Panc1 (cell line): Measurements from ENCODE around the gene SOHLH2. TPM values are rescaled to one million over a fixed set of nuclear protein-coding genes. Genes with fewer than 3 reads are reported as not detected.

Experiments
- ATAC-seq: fragments of 200-7000 bp; cut with Tn5 transposase; 2 replicates; pipeline ENCODE4 v1.9.1; 2020; ENCODE audit warnings: mild to moderate bottlenecking, moderate library complexity
- BruUV-seq: library from RNA; stranded (reverse); fragments of 400-500 nt; replicated peaks from 2 replicates; lab custom pipeline; 2021; lab: Mats Ljungman, UMichigan
- CTCF ChIA-PET: fragments of 300-600 bp; sonication (Branson Sonifier 250); formaldehyde crosslinking; loops from one replicate; lab custom pipeline; 2022; ENCODE audit warnings: antibody characterized with exemption; lab: Charles Lee
- POLR2A ChIA-PET: fragments of 300-600 bp; sonication (Branson Sonifier 250); formaldehyde crosslinking; loops from one replicate; lab custom pipeline; 2022; ENCODE audit warnings: antibody characterized with exemption; lab: Charles Lee
- DNase-seq: peaks from one replicate; pipeline ENCODE4 v3.0.0-alpha.2; 2010; ENCODE audit warnings: low read depth, low spot score
- H3K27ac ChIP-seq: 2 replicates; pipeline ENCODE4 v1.5.1; 2011; ENCODE audit warnings: mild to moderate bottlenecking, low read length, inconsistent platforms
- H3K27me3 ChIP-seq: fragments of 200-500 bp; sonication (Bioruptor generic); 2 replicates; pipeline ENCODE4 v1.6.0; 2014; ENCODE audit warnings: low read length, inconsistent platforms; ENCODE audit not compliant: control insufficient read depth, insufficient read depth
- H3K36me3 ChIP-seq: fragments of 200-500 bp; sonication (Bioruptor generic); 2 replicates; pipeline ENCODE4 v1.5.1; 2014; ENCODE audit warnings: inconsistent platforms, mild to moderate bottlenecking, low read length, moderate library complexity; ENCODE audit not compliant: control insufficient read depth, insufficient read depth
- H3K4me1 ChIP-seq: 2 replicates; pipeline ENCODE4 v1.5.1; 2011; ENCODE audit warnings: inconsistent platforms, mild to moderate bottlenecking, low read length, moderate library complexity; ENCODE audit not compliant: control insufficient read depth, insufficient read depth
- H3K4me3 ChIP-seq, 2 experiments: 2 replicates each; pipeline ENCODE4 v1.5.1; 2011 to 2012; ENCODE audit warnings: low read depth in 2 of 2, low read length in 2 of 2, mild to moderate bottlenecking in 2 of 2, inconsistent platforms in 1 of 2, moderate library complexity in 1 of 2
- H3K9me3 ChIP-seq: fragments of 200-500 bp; sonication (Bioruptor generic); 2 replicates; pipeline ENCODE4 v1.5.1; 2014; ENCODE audit warnings: low read depth, mild to moderate bottlenecking, inconsistent platforms, low read length, moderate library complexity; ENCODE audit not compliant: control insufficient read depth, insufficient read depth
- CTCF ChIP-seq: fragments of 450-650 bp; IDR thresholded peaks from 2 replicates; pipeline ENCODE4 v1.5.1; 2017; ENCODE audit warnings: mild to moderate bottlenecking
- POLR2AphosphoS5 ChIP-seq: IDR thresholded peaks from 2 replicates; pipeline ENCODE4 v1.6.1; 2012; ENCODE audit warnings: mild to moderate bottlenecking, low read depth, low read length, moderate library complexity
- SIN3A ChIP-seq: IDR thresholded peaks from 2 replicates; pipeline ENCODE4 v1.6.1; 2012; ENCODE audit warnings: low read depth, mild to moderate bottlenecking, low read length, moderate library complexity, borderline replicate concordance; ENCODE audit not compliant: insufficient read depth
- TCF7L2 ChIP-seq: IDR thresholded peaks from 2 replicates; pipeline ENCODE4 v1.6.1; 2011; ENCODE audit warnings: mild to moderate bottlenecking, low read depth, low read length, inconsistent platforms
- in situ Hi-C: cut with HindIII; loops from 2 replicates; pipeline ENCODE4 v1.10.0; 2016; ENCODE audit warnings: low sequenced_read_pairs, low pct_unique_long_range_greater_than_20kb
- intact Hi-C: fragments of 100-400 bp; cut with micrococcal nuclease; formaldehyde crosslinking; loops from one replicate; pipeline ENCODE4 v1.10.0; 2022; ENCODE audit not compliant: unreplicated experiment
- total RNA-seq: library from RNA; stranded (reverse); gene quantifications from one replicate; pipeline ENCODE4 v1.2.1, GENCODE V29; 2021; ENCODE audit not compliant: unreplicated experiment
- TF ChIP-seq, protein P1 (sequence below), 2 experiments: IDR thresholded peaks; 2 replicates each; pipeline ENCODE4 v1.6.1; 2011 to 2012; ENCODE audit warnings: low read depth in 2 of 2, control low read depth in 1 of 2, low read length in 1 of 2, mild to moderate bottlenecking in 1 of 2, moderate library complexity in 1 of 2; ENCODE audit not compliant: insufficient read depth in 1 of 2

Gene SOHLH2
- total RNA-seq, 1 experiment from 2014 or later, result 0.08 TPM

GRCh38 chr13:36125841-36126240 lies 88.5 kb downstream of the SOHLH2 start:
- intact Hi-C loops, result no loop called here
- in situ Hi-C loops, result no loop called here
- BruUV-seq, result no TSS peak
- Histone ChIP-seq H3K4me1 (no peaks in the 10 kb centered on the region), H3K27ac (no peak overlapping the region), H3K4me3 (no peak overlapping the region), H3K27me3 (no peaks in the 10 kb centered on the region), H3K9me3 (no peaks in the 10 kb centered on the region), H3K36me3 (no peaks in the 10 kb centered on the region)
- TF ChIP-seq CTCF (no peak), SIN3A (no peak), TCF7L2 (no peak), POLR2AphosphoS5 (no peak)
- TF ChIP-seq, protein P1, sequence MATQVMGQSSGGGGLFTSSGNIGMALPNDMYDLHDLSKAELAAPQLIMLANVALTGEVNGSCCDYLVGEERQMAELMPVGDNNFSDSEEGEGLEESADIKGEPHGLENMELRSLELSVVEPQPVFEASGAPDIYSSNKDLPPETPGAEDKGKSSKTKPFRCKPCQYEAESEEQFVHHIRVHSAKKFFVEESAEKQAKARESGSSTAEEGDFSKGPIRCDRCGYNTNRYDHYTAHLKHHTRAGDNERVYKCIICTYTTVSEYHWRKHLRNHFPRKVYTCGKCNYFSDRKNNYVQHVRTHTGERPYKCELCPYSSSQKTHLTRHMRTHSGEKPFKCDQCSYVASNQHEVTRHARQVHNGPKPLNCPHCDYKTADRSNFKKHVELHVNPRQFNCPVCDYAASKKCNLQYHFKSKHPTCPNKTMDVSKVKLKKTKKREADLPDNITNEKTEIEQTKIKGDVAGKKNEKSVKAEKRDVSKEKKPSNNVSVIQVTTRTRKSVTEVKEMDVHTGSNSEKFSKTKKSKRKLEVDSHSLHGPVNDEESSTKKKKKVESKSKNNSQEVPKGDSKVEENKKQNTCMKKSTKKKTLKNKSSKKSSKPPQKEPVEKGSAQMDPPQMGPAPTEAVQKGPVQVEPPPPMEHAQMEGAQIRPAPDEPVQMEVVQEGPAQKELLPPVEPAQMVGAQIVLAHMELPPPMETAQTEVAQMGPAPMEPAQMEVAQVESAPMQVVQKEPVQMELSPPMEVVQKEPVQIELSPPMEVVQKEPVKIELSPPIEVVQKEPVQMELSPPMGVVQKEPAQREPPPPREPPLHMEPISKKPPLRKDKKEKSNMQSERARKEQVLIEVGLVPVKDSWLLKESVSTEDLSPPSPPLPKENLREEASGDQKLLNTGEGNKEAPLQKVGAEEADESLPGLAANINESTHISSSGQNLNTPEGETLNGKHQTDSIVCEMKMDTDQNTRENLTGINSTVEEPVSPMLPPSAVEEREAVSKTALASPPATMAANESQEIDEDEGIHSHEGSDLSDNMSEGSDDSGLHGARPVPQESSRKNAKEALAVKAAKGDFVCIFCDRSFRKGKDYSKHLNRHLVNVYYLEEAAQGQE (IDR thresholded peaks at IDR 0.05; ENCODE audit: insufficient read depth in 1 of 2, low read depth in 2 of 2, low read length in 1 of 2), result no peak
- ChIA-PET CTCF (no interaction called here), POLR2A (no interaction called here)
- DNase-seq, result no peak
- no peak for ATAC-seq

DNA sequence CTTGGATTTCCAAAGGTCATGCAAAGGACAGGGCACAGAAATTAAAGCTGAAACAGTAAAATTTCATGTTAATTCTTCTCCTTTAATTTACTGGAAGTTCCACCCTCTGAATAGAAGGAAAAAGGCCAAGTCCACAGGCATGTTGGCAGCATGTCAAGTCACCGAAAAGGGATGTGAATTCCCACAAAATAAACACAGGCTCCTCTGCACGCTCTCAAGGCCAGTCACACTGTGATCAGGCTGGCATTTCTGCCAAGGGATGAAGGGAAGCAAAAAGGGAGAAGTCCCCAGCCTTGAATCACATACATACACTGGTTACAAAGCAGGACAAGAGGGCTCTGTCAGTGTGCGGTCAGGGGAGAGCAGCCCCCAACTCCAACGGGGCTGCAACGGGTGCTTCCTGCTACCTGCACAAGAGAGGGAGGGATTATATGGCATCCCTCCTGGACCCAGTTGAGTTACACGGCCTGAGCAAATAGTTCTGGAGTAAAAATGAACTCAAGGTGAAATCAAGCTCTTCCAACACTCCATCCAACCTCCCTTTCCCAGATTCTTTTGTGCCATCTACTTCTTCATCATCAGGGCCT lies 90.0 kb downstream of the SOHLH2 start:
- DNase-seq, result no peak
- H3K36me3 ChIP-seq, result no peaks in the 10 kb centered on the region
- H3K27ac ChIP-seq, result no peak overlapping the region
- H3K27me3 ChIP-seq, result no peaks in the 10 kb centered on the region
- intact Hi-C loops (no loop called here), in situ Hi-C loops (no loop called here)
- TF ChIP-seq SIN3A, result no peak
- TF ChIP-seq, protein P1 (IDR thresholded peaks at IDR 0.05; ENCODE audit: insufficient read depth in 1 of 2, low read depth in 2 of 2, low read length in 1 of 2), result no peak
- no peak for TF ChIP-seq CTCF
- no peak for TF ChIP-seq POLR2AphosphoS5
- TF ChIP-seq TCF7L2, result no peak
- ChIA-PET POLR2A (no interaction called here), CTCF (no interaction called here)
- no peaks in the 10 kb centered on the region for H3K9me3 ChIP-seq
- ATAC-seq, result no peak
- no TSS peak for BruUV-seq
- H3K4me1 ChIP-seq, result no peaks in the 10 kb centered on the region
- no peak overlapping the region for H3K4me3 ChIP-seq
